Suppressor macrophage treated with lipopolysaccharide for 1 hour (primary cell): ENCODE data around the gene NAGLU.
"Not testable (repeated sequence)": the region's sequence is repeated elsewhere in the genome, so short reads cannot be mapped to it uniquely, and the experiment has no call there.

Source experiments
- DNase-seq, 3 donors: peaks; one replicate each; pipeline ENCODE4 v3.0.0-alpha.2; 2020 to 2022

Gene NAGLU

GRCh38 chr17:42521666-42522262, 14.3 kb upstream of the NAGLU start:
- DNase-seq, result no peak

DNA sequence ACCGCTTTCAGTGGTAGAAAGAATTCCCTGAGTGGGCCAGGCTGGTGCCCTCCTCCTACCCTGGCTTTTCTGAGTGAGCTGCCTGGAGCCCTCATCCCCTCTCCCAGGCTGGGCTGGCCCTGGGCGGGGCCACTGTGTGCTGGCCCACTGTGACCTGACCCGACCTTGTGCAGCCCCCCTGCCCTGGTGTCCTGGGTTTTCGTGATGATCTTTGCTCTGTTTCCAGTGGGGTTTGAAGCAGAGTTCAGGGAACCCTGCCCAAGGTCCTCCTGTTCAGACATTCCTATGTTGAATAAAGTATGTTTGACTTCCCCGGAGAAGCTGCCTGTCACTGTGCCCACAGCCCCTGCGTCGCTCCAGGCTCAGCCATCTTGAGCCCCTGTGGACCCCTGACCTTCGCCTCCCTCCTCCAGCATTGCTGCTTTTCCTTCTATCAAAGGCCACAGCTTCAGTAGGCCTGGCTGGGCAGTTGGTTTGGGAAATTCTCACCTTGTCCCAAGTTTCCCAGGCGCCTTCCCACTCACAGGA, 13.7 kb upstream of the NAGLU start:
- DNase-seq, result no peak

GRCh38 chr17:42522798-42523278, 13.2 kb upstream of the NAGLU start:
- DNase-seq, result no peak

- DNase-seq, result no peak
Measured at GRCh38 chr17:42525221-42525620, 10.8 kb upstream of the NAGLU start.

DNA sequence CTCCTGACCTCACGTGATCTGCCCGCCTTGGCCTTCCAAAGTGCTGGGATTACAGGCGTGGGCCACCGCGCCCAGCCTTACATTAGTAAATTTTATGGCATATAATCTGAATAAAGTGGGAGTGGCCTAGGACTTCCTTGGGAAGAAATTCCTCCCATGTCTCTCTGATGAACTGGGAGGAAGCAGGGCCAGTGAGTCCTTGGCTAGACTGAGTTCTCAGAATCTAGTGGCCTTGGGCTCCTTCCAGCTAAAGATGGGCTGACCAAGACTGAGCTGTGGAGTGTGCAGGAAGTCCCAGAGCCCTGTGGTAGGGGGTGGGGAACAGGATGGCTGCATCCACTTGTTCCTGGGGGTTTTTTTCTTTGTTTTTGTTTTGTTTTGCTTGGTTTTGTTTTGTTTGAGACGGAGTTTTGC, 10.0 kb upstream of the NAGLU start:
- no peak for DNase-seq

GRCh38 chr17:42527932-42528331, 8.1 kb upstream of the NAGLU start:
- no peak for DNase-seq

- peak in 1 of 3 donors; percentile 22 for DNase-seq
Measured at GRCh38 chr17:42529061-42529460, 7.0 kb upstream of the NAGLU start.

- no peak for DNase-seq
Measured at GRCh38 chr17:42530952-42531454, 5.0 kb upstream of the NAGLU start.

DNA sequence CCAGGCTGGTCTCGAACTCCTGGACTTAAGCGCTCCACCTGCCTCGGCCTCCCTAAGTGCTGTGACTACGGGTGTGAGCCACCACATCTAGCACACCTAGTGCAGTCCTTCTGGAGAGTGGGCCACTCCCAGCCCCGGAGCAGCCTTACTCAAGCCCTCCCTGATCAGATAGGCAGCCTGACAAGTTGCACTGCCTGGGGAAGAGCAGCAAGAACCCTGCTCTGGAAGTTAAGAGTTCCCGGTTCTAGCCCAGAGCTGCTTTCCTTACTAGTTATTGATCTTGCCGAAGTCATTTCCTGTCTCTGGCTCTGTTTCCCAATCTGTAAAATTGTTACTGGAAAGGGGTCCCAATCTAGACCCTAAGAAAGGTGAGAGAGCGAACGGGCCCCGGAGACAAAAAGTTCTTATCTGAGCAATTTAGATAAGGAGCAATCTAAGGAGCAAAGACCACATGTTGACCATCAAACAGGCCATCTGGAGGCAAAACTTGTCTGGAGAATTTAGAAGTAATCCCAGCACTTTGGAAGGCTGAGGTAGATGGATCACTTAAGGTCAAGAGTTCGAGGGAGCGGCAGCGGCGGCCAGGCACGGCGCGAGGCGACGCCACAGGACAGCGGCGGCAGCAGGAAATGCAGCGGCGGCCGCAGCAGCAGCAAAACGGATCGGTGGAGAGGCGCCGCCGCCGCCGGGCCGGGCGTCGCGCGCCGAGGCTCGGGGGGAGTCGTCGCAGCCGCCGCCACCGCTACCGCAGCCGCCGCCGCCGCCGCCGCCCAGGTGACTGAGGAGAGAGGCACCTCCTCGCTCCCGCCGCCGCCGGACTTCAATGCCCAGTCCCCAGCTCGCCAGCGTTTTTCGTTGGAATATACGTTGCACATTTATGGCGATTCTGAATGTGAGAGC, 4.3 kb upstream of the NAGLU start:
- peak; percentile 76 to 89 (median 82) for DNase-seq

GRCh38 chr17:42535155-42536047, 640 bp upstream of the NAGLU start:
- DNase-seq, result no peak

DNA sequence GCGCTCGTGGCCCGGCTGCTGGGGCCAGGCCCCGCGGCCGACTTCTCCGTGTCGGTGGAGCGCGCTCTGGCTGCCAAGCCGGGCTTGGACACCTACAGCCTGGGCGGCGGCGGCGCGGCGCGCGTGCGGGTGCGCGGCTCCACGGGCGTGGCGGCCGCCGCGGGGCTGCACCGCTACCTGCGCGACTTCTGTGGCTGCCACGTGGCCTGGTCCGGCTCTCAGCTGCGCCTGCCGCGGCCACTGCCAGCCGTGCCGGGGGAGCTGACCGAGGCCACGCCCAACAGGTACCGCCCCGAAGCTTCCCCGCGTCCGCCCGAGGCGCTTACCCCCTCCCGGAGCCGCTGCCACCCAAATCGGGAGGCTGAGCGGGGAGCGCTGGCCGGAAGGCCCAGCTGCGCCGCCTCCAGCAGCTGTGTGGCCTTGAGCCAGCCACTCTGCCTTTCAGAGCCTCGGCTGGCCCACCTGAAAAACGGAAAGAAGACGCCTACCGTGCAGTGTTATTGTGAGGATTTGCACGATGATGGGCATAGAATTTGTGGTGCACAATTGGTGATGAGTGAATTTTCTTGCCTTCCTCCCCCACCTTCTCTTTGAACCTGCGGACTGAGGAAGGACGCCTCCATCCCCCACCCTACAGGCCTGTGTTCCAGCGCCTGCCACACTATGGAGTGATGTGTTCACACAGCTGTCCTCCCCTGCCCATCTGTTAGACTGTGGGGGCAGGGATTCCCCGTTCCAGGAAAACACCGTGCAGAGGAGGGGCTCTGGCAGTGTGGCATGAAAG, 523 bp downstream of the NAGLU start:
- DNase-seq, result peak; percentile 80 to 91 (median 81)

GRCh38 chr17:42537156-42537805, 1.2 kb downstream of the NAGLU start:
- no peak for DNase-seq

GRCh38 chr17:42537826-42538451, 1.9 kb downstream of the NAGLU start:
- no peak for DNase-seq

DNA sequence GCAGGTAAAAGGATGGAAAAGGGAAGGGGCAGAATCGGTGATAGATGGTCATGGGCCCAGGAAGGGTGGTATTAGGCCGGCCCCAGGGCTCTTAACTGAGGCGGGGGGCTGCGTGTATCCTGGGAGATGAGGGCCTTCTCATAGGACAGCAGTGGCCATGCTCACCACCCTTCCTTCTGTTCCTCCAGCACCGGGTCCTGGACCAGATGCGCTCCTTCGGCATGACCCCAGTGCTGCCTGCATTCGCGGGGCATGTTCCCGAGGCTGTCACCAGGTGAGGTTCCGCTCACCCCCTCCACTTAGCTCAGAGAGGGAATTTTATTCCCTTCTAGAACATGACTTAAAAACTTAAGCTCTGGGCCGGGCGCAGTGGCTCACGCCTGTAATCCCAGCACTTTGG, 2.4 kb downstream of the NAGLU start:
- DNase-seq, result no peak

DNA sequence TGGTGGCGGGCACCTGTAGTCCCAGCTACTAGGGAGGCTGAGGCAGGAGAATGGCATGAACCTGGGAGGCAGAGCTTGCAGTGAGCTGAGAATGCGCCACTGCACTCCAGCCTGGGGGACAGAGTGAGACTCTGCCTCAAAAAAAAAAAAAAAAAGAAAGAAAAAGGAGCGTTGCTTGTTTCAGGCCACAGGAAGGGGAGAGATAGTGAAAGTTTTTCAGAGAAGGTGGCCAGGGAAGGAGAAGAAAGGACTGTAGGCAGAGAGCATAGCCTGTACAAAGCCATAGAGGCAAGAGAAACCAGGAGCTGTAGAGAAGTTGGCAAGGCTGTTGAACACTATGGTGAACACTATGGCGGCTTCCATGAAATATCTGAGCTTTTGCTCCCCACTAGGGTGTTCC, 4.5 kb downstream of the NAGLU start:
- DNase-seq, result not testable (repeated sequence)

GRCh38 chr17:42541041-42541833, 5.2 kb downstream of the NAGLU start:
- DNase-seq, result no peak

- no peak for DNase-seq
Measured at GRCh38 chr17:42543190-42544079, 7.4 kb downstream of the NAGLU start.

- no peak for DNase-seq
Measured at GRCh38 chr17:42544874-42545283, 8.8 kb downstream of the NAGLU start.
